ENCODE measurements around the gene CTNNBL1.
"Not testable (repeated sequence)": the region's sequence is repeated elsewhere in the genome, so short reads cannot be mapped to it uniquely, and the experiment has no call there.

CTNNBL1 gene

DNA sequence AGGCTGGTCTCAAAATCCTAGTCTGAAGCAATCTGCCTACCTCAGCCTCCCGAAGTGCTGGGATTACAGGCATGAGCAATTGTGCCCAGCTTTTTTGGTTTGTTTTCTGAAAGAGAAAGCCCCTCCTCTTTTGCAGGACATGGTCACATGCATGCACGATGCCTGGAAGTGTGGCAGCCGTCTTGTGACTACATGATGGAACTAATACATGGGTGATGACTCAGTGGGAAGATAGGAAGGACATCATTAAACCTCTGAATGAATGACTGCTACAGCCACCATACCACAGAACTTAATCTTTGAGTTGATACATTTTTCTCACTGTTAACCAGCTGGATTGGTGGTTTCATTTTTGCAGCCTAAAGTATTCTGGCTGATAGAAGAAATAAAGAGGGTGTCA is 13.4 kb upstream of the CTNNBL1 start:
- DNase-seq: no peak

DNA sequence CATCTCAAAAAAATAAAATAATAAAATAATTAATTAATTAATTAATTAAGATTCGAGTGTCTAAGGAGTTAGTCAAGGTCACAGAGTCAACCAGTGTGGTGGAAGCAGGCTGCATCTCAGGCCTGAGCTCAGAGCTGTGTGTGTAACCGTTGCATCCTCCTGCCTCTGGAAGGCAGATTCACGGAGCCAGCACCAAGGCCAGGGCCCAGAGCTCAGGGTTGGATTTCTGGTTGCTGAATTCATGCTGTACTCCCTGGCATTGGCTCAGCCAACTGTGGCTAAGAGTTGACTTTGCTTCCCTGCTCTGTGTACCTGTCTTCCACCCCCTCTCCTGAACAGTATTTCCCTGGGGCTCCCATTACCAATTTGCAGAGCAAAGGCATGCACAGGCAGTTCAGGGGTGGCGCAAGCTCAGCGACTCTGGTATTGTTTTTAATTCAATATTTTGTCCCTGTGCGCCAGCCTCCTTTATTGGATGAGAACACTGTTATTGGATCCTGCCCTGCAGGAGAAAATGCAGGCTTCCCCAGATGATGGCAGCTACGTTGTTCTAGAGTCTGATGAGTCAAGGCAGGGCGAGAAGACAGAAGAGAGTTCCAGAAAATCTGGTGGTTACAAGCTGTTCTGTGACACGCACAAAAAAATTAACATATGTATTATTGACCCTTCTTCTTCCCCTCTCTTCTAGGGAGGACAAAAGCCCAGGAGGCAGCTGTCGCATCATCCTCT is 12.3 kb upstream of the CTNNBL1 start:
- DNase-seq: no peak

- not testable (repeated sequence) for DNase-seq
These were observed 10.7 kb upstream of the CTNNBL1 start for GRCh38 chr20:37683146-37683545.

- DNase-seq: no peak
These were observed 6.9 kb upstream of the CTNNBL1 start for GRCh38 chr20:37686762-37687477.

GRCh38 chr20:37687478-37687805 is 6.4 kb upstream of the CTNNBL1 start:
- no peak for DNase-seq

GRCh38 chr20:37688093-37688492 is 5.7 kb upstream of the CTNNBL1 start:
- no peak for DNase-seq

DNA sequence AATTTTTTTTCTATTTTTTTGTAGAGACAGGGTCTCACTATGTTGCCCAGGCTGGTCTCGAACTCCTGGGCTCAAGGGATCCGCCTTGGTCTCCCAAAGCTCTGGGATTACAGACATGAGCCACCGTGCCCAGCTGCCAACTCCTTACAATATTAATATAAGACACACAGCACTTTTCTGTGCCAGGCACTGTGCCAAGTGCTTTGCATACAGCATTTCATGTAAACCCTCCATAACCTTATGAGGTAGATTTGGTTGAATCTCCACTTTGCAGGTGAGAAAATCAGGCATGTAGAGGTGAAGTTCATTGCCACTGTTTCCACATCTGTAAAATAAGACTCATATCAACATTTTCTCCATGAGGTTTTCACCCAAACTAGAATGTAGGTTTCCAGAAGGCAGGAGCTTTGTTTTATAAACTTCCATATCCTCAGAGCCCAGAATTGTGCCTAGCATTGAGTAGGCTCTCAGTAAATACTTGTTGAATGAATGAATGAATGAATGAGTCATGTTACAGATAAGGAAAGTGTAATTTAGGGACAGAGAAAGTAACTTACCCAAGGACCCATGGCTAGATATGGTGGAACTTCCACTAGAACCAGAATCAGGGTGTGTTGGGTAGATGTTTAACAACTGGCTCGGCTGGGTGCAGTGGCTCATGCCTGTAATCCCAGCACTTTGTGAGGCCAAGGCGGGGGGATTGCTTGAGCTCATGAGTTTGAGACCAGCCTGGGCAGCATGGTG is 3.0 kb upstream of the CTNNBL1 start:
- DNase-seq: no peak

DNA sequence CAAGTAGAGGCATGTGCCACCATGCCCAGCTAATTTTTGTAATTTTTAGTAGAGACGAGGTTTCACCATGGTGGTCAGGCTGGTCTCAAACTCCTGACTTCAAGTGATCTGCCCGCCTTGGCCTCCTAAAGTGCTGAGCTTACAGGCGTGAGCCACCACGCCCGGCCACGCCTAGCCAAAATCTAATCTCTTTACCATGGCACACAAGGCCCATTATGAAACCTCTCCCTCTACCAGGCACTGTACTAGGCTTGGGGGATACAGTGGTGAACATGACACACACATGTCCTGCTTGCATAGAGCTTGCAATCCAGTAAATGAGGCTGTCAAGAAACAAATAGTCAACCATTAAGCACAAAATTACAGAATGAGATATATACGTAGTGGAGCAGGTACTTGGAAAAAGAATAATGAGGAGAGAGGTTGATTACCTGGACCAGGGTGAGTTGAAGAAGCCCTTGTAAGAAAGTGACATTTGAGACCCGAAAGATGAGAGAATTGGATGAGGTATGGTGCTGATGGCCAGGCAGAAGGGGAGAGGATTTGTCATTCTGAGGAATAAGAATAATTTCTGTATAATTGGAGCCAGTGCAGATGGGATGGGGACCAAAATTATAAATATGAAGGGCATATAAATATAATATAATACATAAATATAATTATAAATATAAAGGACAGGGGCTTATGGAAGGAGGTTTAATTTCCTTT is 1.2 kb upstream of the CTNNBL1 start:
- DNase-seq: no peak

DNA sequence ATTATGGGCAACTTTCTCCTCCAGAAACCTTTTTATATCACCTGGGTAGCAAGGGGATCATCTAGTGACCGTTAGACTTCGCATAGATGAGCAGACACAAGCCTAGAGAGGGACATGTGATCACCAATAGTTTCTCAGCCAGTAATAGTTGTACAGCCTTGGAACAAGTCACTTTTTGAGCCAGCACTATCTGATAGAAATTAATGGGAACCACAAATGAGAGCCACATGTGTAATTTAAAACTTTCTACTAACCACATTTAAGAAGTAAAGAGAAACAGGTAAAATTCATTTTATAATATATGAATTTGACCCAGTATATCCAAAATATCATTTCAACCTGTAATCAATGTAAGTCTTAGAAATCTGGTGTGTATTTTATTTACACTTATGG is 592 bp upstream of the CTNNBL1 start:
- DNase-seq: no peak

GRCh38 chr20:37695684-37696342 is 2.0 kb downstream of the CTNNBL1 start:
- no peak for DNase-seq

DNA sequence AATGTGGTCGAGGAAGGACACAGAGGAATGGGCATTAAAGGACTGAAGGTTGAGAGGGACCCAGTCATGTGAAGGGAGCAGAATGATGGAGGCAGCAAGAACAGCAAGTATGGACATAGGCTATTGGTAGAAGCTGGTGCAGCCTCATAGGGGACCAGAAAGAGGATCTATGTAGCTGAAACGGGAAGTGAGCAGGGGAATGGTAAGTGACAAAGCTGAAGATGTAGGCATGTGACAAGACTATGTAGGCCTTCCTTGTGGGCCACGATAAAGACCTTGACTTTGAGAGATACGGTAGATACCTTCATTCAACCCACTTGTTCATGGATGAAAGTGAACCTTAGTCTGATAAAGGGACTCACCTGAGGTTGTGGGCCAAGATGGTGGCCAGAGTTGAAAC is 3.5 kb downstream of the CTNNBL1 start:
- DNase-seq: no peak

DNA sequence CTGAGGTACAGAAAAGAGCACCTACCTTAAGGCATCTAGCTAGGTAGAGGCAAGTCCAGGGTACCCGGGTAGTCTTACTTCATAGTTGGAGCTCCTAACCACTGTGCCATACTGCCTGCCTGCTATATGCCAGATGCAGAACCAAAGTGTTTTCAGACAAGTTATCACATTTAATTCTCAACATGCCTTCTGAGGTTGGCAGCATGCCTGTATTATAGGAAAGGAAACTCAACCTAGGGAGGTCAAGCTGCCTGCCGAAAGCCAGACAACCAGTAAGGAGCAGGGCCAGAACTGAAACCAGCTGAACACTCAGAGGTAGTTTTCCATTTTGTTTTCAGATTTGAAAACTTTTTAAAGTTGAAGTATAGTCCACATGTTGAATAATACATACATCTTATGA is 5.4 kb downstream of the CTNNBL1 start:
- DNase-seq: no peak

DNA sequence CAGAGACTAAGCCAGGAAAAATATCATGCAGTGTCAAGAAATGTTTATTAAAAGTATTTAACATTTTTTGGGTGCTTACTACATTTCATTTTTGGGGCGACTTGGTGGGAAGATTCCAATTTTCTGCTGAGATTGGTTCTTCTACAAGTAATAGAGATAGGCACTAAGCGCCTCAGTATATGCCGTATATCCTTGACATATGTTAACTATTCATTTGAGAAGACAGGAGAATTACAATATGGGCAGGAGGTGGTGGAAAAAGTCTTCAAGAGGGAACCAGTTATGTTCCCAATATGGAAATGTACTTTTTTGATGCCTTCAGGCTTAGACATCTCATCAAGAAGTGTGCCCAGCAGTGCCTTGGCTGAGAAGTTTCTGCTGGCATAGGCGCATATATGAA is 6.5 kb downstream of the CTNNBL1 start:
- DNase-seq: no peak

- DNase-seq: not testable (repeated sequence)
These were observed 7.8 kb downstream of the CTNNBL1 start for GRCh38 chr20:37701676-37702075.

- no peak for DNase-seq
These were observed 8.7 kb downstream of the CTNNBL1 start for GRCh38 chr20:37702403-37703034.

GRCh38 chr20:37703035-37703845 is 9.4 kb downstream of the CTNNBL1 start:
- no peak for DNase-seq

DNA sequence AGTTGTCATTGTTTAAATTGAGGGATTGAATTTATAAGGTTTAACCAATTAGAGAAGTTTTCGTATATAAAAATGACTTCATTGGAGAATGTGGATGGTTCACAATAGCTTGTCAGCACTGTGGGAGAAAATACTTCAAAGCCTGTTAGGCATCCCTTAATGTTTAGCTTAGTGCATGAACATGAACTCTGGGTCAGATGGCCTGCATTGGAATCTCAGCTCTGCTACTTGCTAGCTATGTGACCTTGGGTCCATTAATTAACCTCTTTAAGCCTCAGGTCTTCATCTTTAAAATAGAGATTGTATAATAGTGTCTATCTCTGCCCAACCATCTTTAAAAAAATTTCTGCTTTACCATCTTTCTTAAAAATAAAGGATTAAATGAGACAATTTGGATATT is 11.1 kb downstream of the CTNNBL1 start:
- DNase-seq: no peak

DNA sequence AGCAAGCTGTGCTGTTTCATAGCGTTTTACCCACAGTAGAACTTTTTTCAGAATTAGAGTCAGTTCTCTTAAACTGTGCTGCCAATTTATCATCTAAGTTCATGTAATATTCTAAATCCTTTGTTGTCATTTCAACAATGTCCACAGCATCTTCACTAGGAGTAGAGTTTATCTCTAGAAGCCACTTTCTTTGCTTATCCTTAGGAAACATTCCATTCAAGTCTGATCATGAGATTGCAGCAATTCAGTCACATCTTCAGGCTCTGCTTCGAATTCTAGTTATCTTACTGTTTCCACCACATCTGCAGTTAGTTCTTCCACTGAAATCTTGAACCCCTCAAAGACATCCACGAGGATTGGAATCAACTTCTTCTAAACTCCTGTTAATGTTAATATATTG is 12.5 kb downstream of the CTNNBL1 start:
- no peak for DNase-seq

DNA sequence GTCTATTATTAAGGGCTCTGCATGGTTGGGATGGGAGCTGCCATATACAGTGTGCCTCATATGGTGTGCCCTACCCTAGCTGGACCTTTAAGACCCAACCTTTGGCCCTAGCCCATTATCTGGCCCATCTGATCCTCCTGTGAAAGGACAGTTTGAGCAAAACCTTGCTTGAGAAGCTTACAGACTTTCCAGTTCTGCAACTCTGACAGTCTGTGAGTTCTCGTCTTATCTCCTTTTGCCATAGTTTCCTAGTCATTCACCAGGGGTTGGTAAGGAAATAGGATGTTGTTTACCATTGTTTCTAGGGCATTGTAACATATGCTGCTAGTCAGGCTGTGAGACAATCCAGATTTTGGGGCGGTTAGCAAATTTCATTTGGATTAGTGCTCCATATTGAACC is 17.2 kb downstream of the CTNNBL1 start:
- DNase-seq: no peak

GRCh38 chr20:37711994-37712964 is 18.4 kb downstream of the CTNNBL1 start:
- DNase-seq: no peak

Data from NCI-H2029 (cell line).